Neural progenitor cell (in vitro differentiated cells): ENCODE data around the gene HSPG2.

Experiments
- EZH2 ChIP-seq: fragments of 200-600 bp; sonication (generic); IDR thresholded peaks from 2 replicates; pipeline ENCODE4 v1.6.1; 2017; ENCODE audit warnings: antibody characterized with exemption, mild to moderate bottlenecking, moderate library complexity
- TF ChIP-seq, protein P1 (sequence below): fragments of 200-600 bp; sonication (generic); IDR thresholded peaks from 2 replicates; pipeline ENCODE4 v1.5.1; 2017; ENCODE audit warnings: antibody characterized with exemption, mild to moderate bottlenecking

DNA sequence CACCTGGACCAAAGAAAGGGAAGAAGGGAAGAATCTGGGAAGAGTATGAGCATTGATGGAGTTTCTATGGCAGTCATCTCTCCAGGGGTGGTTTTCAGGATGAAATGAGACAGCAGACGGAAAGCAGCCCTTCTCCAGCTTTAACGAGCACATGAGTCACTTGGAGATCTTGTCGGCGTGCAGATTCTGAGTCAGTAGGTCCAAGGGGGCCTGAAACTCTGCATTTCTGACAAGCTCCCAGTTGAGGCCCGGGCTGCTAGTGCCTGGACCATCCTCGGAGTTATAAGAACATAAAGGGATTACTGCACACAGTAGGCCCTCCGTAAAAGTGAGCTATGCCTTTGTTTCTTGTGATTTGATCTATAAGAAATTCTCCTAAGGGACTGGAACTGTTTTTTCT, 17.6 kb downstream of the HSPG2 start:
- TF ChIP-seq, protein P1, sequence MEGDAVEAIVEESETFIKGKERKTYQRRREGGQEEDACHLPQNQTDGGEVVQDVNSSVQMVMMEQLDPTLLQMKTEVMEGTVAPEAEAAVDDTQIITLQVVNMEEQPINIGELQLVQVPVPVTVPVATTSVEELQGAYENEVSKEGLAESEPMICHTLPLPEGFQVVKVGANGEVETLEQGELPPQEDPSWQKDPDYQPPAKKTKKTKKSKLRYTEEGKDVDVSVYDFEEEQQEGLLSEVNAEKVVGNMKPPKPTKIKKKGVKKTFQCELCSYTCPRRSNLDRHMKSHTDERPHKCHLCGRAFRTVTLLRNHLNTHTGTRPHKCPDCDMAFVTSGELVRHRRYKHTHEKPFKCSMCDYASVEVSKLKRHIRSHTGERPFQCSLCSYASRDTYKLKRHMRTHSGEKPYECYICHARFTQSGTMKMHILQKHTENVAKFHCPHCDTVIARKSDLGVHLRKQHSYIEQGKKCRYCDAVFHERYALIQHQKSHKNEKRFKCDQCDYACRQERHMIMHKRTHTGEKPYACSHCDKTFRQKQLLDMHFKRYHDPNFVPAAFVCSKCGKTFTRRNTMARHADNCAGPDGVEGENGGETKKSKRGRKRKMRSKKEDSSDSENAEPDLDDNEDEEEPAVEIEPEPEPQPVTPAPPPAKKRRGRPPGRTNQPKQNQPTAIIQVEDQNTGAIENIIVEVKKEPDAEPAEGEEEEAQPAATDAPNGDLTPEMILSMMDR: no peak
- TF ChIP-seq EZH2: no peak
